Activated T-helper 9 cell treated with anti-CD3 and anti-CD28 coated beads, Interleukin-2, amount 50 U/mL, for 16 hours (primary cell): ENCODE measurements around the gene ABCC1.

Source experiments
- DNase-seq: peaks from one replicate; pipeline ENCODE4 v3.0.0-alpha.2; 2020; ENCODE audit warnings: low read depth

Gene ABCC1

GRCh38 chr16:16112450-16113053, 163.1 kb downstream of the ABCC1 start:
- no peak for DNase-seq

GRCh38 chr16:16113076-16113475, 163.7 kb downstream of the ABCC1 start:
- no peak for DNase-seq

- DNase-seq, result no peak
Measured at GRCh38 chr16:16116841-16117240, 167.4 kb downstream of the ABCC1 start.

GRCh38 chr16:16118337-16118736, 168.9 kb downstream of the ABCC1 start:
- DNase-seq, result no peak

- no peak for DNase-seq
Measured at GRCh38 chr16:16120044-16120381, 170.6 kb downstream of the ABCC1 start.

- no peak for DNase-seq
Measured at GRCh38 chr16:16120382-16121184, 171.2 kb downstream of the ABCC1 start.

- DNase-seq, result no peak
Measured at GRCh38 chr16:16121185-16121727, 171.8 kb downstream of the ABCC1 start.

GRCh38 chr16:16122264-16122663, 172.8 kb downstream of the ABCC1 start:
- no peak for DNase-seq

- DNase-seq, result no peak
Measured at GRCh38 chr16:16124438-16124837, 175.0 kb downstream of the ABCC1 start.

GRCh38 chr16:16124974-16125373, 175.6 kb downstream of the ABCC1 start:
- no peak for DNase-seq

- DNase-seq, result no peak
Measured at GRCh38 chr16:16126896-16127295, 177.5 kb downstream of the ABCC1 start.

GRCh38 chr16:16127469-16128116, 178.2 kb downstream of the ABCC1 start:
- DNase-seq, result peak; percentile 44

- no peak for DNase-seq
Measured at GRCh38 chr16:16131204-16131603, 181.8 kb downstream of the ABCC1 start.

GRCh38 chr16:16131659-16132058, 182.2 kb downstream of the ABCC1 start:
- no peak for DNase-seq

GRCh38 chr16:16133943-16134604, 184.7 kb downstream of the ABCC1 start:
- no peak for DNase-seq

- DNase-seq, result no peak
Measured at GRCh38 chr16:16136588-16136987, 187.2 kb downstream of the ABCC1 start.

GRCh38 chr16:16137110-16137509, 187.7 kb downstream of the ABCC1 start:
- no peak for DNase-seq

- DNase-seq, result no peak
Measured at GRCh38 chr16:16138034-16138635, 188.7 kb downstream of the ABCC1 start.

- no peak for DNase-seq
Measured at GRCh38 chr16:16139061-16139460, 189.6 kb downstream of the ABCC1 start.

- DNase-seq, result no peak
Measured at GRCh38 chr16:16139806-16140205, 190.4 kb downstream of the ABCC1 start.

GRCh38 chr16:16140537-16140936, 191.1 kb downstream of the ABCC1 start:
- no peak for DNase-seq

- no peak for DNase-seq
Measured at GRCh38 chr16:16141141-16141540, 191.7 kb downstream of the ABCC1 start.
